H1 (cell line): ENCODE results near the gene FOXN1. TPM values are rescaled to one million over a fixed set of nuclear protein-coding genes. Genes with fewer than 3 reads are reported as not detected.

Experiments
- CHD7 ChIP-seq: fragments of 300-600 bp; sonication (generic); IDR thresholded peaks from 2 replicates; pipeline ENCODE4 v1.7.1; 2012; ENCODE audit warnings: low read length, moderate library complexity, mild to moderate bottlenecking, inconsistent platforms; ENCODE audit not compliant: insufficient replicate concordance
- E2F6 ChIP-seq: IDR thresholded peaks from 2 replicates; pipeline ENCODE4 v1.6.1; 2012; ENCODE audit warnings: inconsistent platforms
- NRF1 ChIP-seq: IDR thresholded peaks from 2 replicates; pipeline ENCODE4 v1.6.1; 2011; ENCODE audit warnings: mild to moderate bottlenecking, low read depth, low read length, improper control_type of control experiment
- PHF8 ChIP-seq: fragments of 200-600 bp; sonication (generic); conservative IDR thresholded peaks from 2 replicates; pipeline ENCODE4 v1.7.1; 2012; ENCODE audit warnings: low read depth, mild to moderate bottlenecking, inconsistent platforms, low read length, moderate library complexity
- SIRT6 ChIP-seq: IDR thresholded peaks from one replicate; pipeline ENCODE4 v1.7.1; 2012; ENCODE audit warnings: low read length, inconsistent platforms
- SP2 ChIP-seq: IDR thresholded peaks from 2 replicates; pipeline ENCODE4 v1.6.1; 2012; ENCODE audit warnings: mild to moderate bottlenecking, low read length, inconsistent platforms
- SUZ12 ChIP-seq: fragments of 200-600 bp; sonication (generic); IDR thresholded peaks from 2 replicates; pipeline ENCODE4 v1.6.1; 2012; ENCODE audit warnings: mild to moderate bottlenecking, inconsistent platforms, low read length, moderate library complexity, mixed read lengths
- TCF12 ChIP-seq: IDR thresholded peaks from 2 replicates; pipeline ENCODE4 v1.6.1; 2011; ENCODE audit warnings: low read depth, mild to moderate bottlenecking, low read length
- polyA plus RNA-seq, 7 experiments: library from polyadenylated mRNA; depleted of rRNA in 3 of 7; stranded (reverse) in 5 of 7; unstranded in 2 of 7; fragments of >200 nt in 5 of 7; fragments of 200-250 nt in 2 of 7; gene quantifications; 1 replicate in 5 of 7; 2 replicates in 1 of 7; 4 replicates in 1 of 7; pipeline versions ENCODE4 v1.2.1 to v1.2.3, GENCODE V29; 2011 to 2013; ENCODE audit warnings: missing spikeins in 2 of 7, mixed read lengths in 2 of 7
- total RNA-seq: library from RNA; stranded (reverse); fragmentation: NEBNext Ultra II Directional; extraction: Animal tissue kit (Norgen Biotek cat#: 25700); gene quantifications from 2 replicates; pipeline ENCODE4 v1.2.1, GENCODE V29; 2021

Gene FOXN1
- total and polyA plus RNA-seq, 2 of the 8 experiments (the other 6 are each of a cell fraction or from before 2014, with no cell fraction given): not detected

- no peak for TF ChIP-seq CHD7
- TF ChIP-seq TCF12: no peak
- TF ChIP-seq SP2: no peak
- no peak for TF ChIP-seq SIRT6
- no peak for TF ChIP-seq SUZ12
- TF ChIP-seq NRF1: no peak
- no peak for TF ChIP-seq PHF8
- no peak for TF ChIP-seq E2F6
Observed at GRCh38 chr17:28478712-28479615, 27.2 kb upstream of the FOXN1 start (continued).
